Right atrium auricular region (tissue), 2 donors: Measurements from ENCODE around the gene TEX22. TPM values are rescaled to one million over a fixed set of nuclear protein-coding genes. Genes with fewer than 3 reads are reported as not detected.

ENCODE experiments used
- DNase-seq: peaks from one replicate; pipeline ENCODE4 v3.0.0-alpha.2; 2019; ENCODE audit warnings: low spot score
- H3K27ac ChIP-seq, 2 donors: fragments of 200-600 bp; sonication (generic); 1 replicate in 1 of 2; 2 replicates in 1 of 2; pipeline ENCODE4 v1.5.1; 2016 to 2019
- H3K27me3 ChIP-seq, 2 donors: fragments of 200-600 bp; sonication (generic); one replicate each; pipeline versions ENCODE4 v1.5.1 to v1.6.0; 2017 to 2019
- H3K36me3 ChIP-seq: fragments of 200-600 bp; sonication (generic); one replicate; pipeline ENCODE4 v1.5.1; 2016
- H3K4me1 ChIP-seq, 2 donors: fragments of 200-600 bp; sonication (generic); one replicate each; pipeline versions ENCODE4 v1.5.1 to v1.6.0; 2017 to 2019
- H3K4me3 ChIP-seq, 2 donors: fragments of 200-600 bp; sonication (generic); 1 replicate in 1 of 2; 2 replicates in 1 of 2; pipeline ENCODE4 v1.5.1; 2017 to 2019; ENCODE audit warnings: mild to moderate bottlenecking in 1 of 2, moderate library complexity in 1 of 2
- H3K9me3 ChIP-seq, 2 donors: fragments of 200-600 bp; sonication (generic); one replicate each; pipeline ENCODE4 v1.5.1; 2019
- total RNA-seq, 2 donors: library from RNA; depleted of rRNA; stranded (reverse); fragments of >200 nt; gene quantifications; one replicate each; pipeline ENCODE4 v1.1.0, GENCODE V29; 2016
- TF ChIP-seq, protein P1 (sequence below), 2 donors: fragments of 200-600 bp; sonication (generic); IDR thresholded peaks; one replicate each; pipeline ENCODE4 v1.5.1; 2019; ENCODE audit warnings: antibody characterized with exemption in 2 of 2

Gene TEX22
- total RNA-seq, 2 donors from 2014 or later = 0.16 TPM; not detected in 1

DNA sequence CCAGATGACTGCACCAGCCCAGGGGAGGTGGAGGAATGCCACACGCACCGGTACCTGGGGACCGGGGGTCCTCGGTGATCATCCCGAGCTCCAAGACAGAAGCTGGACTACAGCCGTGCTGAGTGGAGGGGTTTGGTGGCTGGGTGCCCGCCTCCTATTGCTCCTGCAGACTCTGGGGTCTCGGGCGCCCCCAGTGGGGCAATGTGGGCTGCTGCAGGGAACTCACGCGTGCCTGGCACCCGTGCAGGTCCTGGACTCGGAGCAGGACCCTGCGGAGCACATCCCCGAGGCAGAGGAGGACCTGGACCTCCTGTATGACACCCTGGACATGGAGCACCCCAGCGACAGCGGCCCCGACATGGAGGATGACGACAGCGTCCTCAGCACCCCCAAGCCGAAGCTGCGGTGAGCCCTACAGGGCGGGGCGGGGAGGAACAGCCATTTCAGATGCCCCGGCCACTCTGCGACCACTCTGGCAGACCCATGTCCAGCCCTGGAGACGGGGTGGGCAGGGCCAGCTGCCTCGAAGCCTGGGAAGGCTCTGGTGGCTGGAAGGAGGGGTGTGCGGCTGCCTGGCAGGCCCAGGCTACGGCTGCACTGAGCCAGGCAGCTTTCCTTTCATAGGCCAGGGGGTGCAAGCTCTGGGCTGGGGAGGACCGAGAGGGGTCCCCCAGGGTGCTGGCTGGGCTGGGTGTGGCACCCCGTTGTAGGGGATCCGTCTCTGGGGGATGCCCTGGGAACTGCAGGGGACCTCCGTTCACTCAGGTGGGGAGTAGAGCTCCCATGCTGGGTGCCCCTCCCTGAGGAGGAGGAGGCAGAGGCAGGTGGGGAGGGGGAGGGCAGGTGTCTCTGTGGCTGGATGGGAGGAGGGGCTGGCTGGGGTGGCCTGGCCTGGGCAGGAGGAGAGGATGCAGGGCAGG lies 21.6 kb upstream of the TEX22 start:
- peaks cover 16% of the 10 kb centered on the region for H3K36me3 ChIP-seq
- H3K9me3 ChIP-seq = no peaks in the 10 kb centered on the region
- no peak for DNase-seq
- H3K4me3 ChIP-seq = no peak overlapping the region
- H3K27ac ChIP-seq = no peak overlapping the region
- no peaks in the 10 kb centered on the region for H3K27me3 ChIP-seq
- no peaks in the 10 kb centered on the region for H3K4me1 ChIP-seq
- TF ChIP-seq, protein P1, sequence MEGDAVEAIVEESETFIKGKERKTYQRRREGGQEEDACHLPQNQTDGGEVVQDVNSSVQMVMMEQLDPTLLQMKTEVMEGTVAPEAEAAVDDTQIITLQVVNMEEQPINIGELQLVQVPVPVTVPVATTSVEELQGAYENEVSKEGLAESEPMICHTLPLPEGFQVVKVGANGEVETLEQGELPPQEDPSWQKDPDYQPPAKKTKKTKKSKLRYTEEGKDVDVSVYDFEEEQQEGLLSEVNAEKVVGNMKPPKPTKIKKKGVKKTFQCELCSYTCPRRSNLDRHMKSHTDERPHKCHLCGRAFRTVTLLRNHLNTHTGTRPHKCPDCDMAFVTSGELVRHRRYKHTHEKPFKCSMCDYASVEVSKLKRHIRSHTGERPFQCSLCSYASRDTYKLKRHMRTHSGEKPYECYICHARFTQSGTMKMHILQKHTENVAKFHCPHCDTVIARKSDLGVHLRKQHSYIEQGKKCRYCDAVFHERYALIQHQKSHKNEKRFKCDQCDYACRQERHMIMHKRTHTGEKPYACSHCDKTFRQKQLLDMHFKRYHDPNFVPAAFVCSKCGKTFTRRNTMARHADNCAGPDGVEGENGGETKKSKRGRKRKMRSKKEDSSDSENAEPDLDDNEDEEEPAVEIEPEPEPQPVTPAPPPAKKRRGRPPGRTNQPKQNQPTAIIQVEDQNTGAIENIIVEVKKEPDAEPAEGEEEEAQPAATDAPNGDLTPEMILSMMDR (IDR thresholded peaks at IDR 0.05) = no peak

DNA sequence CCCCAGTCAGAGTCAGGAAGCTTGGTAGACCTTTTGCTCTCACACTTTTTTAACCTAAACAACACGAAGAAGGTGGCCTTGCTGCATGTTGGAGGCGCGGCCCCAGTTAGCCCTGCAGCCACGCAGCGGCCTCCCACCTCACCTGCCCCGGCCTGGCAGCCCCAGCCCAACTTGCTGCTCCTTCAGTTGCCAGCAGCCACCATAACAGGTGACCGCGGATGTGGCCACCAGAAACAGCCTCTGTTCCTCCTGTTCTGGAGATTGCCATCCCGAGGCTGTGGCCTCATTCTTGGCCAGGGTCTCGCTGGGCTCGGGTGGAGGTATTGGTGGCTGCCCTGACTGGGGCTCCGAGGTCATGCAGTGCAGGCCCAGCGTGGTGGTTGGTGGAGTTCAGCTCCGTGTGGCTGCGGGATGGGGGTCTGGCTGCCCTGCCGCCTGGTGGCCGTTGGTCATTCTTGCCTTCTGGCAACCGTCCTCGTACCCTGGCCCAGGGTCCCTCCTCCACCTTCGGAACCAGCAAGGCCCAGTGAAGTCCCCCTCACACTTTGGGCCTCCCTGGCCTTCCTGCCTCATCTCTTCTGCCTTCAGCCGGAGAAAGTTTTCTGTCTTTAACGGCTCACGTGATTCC lies 20.7 kb upstream of the TEX22 start:
- TF ChIP-seq, protein P1 (IDR thresholded peaks at IDR 0.05) = no peak
- H3K4me1 ChIP-seq = no peaks in the 10 kb centered on the region
- DNase-seq = no peak
- H3K9me3 ChIP-seq = no peaks in the 10 kb centered on the region
- H3K4me3 ChIP-seq = no peak overlapping the region
- no peaks in the 10 kb centered on the region for H3K27me3 ChIP-seq
- no peak overlapping the region for H3K27ac ChIP-seq
- H3K36me3 ChIP-seq = peaks cover 17% of the 10 kb centered on the region

DNA sequence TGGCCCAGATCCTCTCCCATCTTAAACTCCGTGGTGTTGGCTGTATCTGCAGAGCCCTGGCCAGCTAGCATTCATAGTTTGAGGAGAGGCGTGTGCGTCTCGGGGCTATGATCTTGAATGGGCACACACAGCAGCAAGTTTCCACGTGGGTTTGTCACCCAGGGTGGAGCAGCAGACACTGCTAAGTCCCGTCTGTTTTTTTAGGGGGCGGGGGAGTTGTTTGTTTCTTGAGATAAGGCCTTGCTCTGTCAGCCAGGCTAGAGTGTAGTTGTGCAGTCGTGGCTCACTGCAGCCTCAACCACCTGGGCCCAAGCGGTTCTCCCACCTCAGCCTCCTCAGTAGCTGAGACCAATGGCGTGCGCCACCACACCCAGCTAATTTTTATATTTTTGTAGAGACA lies 20.1 kb upstream of the TEX22 start:
- Histone ChIP-seq H3K36me3 (peaks cover 22% of the 10 kb centered on the region), H3K4me3 (no peak overlapping the region), H3K27me3 (no peaks in the 10 kb centered on the region), H3K9me3 (no peaks in the 10 kb centered on the region), H3K4me1 (no peaks in the 10 kb centered on the region), H3K27ac (no peak overlapping the region)
- no peak for DNase-seq
- TF ChIP-seq, protein P1 (IDR thresholded peaks at IDR 0.05) = no peak

DNA sequence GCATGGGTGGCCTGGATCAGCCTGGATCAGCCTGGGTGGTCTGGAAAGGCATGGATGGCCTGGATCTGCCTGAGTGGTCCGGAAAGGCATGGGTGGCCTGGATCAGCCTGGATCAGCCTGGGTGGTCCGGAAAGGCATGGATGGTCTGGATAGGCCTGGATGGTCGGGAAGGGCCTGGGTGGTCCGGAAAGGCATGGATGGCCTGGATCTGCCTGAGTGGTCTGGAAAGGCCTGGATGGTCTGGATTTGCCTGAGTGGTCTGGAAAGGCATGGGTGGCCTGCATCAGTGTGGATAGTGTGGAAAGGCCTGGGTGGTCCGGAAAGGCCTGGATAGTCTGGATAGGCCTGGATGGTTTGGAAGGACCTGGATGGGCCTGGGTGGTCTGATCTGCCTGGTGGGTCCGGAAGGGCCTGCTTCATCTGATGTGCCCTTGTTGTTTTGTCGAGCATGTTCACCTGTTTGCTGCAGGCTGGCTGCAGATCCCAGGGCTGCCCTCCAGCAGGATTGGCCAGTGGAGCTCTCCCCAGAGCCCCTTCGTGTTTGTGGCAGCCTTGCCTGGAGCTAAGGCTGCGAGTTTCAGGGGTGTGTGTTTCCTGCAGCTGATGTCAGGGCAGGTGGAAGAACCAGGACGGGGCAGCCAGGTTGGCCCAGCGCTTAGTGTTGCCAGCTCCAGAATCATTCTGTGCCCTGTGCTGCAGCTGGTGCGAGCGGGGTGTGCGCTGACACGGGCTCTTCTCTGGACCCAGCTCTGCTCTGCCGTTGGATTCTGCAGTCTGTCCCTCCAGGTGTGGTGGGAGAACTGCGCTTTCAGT lies 19.3 kb upstream of the TEX22 start:
- H3K4me3 ChIP-seq = no peak overlapping the region
- DNase-seq = no peak
- TF ChIP-seq, protein P1 (IDR thresholded peaks at IDR 0.05) = no peak

DNA sequence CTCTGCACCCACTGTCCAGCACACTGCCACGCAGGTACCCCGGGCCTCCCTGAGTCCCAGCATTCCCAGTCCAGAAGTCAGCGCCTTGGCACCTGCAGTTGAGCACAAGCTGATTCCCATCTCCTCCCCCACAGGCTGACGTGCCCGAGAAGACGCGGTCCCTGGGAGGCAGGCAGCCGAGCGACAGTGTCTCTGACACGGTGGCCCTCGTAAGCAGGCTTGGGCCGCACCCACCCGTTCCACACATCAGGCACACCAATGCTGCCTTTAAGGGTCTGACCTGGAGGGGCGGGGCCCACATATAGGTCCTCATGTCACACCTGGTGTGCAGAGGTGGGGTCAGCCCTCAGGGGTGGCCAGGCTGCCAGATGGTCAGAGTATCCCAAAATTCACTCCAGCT lies 18.4 kb upstream of the TEX22 start:
- Histone ChIP-seq H3K36me3 (peaks cover 38% of the 10 kb centered on the region), H3K9me3 (no peaks in the 10 kb centered on the region), H3K27me3 (no peaks in the 10 kb centered on the region), H3K4me1 (no peaks in the 10 kb centered on the region), H3K4me3 (no peak overlapping the region), H3K27ac (no peak overlapping the region)
- TF ChIP-seq, protein P1 (IDR thresholded peaks at IDR 0.05) = no peak
- DNase-seq = no peak

More for the DNA sequence above, 19.3 kb upstream of the TEX22 start:
- Histone ChIP-seq H3K9me3 (no peaks in the 10 kb centered on the region), H3K27me3 (no peaks in the 10 kb centered on the region), H3K27ac (no peak overlapping the region), H3K4me1 (no peaks in the 10 kb centered on the region), H3K36me3 (peaks cover 31% of the 10 kb centered on the region)
